Lower leg skin (tissue), 4 donors: ENCODE measurements around the gene ASGR1. TPM values are rescaled to one million over a fixed set of nuclear protein-coding genes. Genes with fewer than 3 reads are reported as not detected.

Experiments used
- DNase-seq, 2 donors: peaks; one replicate each; pipeline ENCODE4 v3.0.0-alpha.2; 2019; ENCODE audit warnings: low spot score in 2 of 2
- H3K4me3 ChIP-seq: fragments of 200-600 bp; sonication (generic); 2 replicates; pipeline ENCODE4 v1.5.1; 2017; ENCODE audit warnings: mild to moderate bottlenecking, low read depth; ENCODE audit not compliant: poor library complexity, severe bottlenecking
- POLR2A ChIP-seq, 2 donors: fragments of 450-650 bp; IDR thresholded peaks; one replicate each; pipeline ENCODE4 v1.6.1; 2016 to 2017; ENCODE audit warnings: antibody characterized with exemption in 2 of 2, mild to moderate bottlenecking in 1 of 2, moderate library complexity in 1 of 2
- WGBS, 2 donors: methylation state at CpG; one replicate each; pipeline ENCODE4 v1.1.5; 2018; 5-methylcytosine and 5-hydroxymethylcytosine counted together
- intact Hi-C: fragments of 100-400 bp; cut with DNase I; formaldehyde crosslinking; loops from one replicate; pipeline ENCODE4 v1.15.0; 2023; ENCODE audit warnings: low total_unique reads
- total RNA-seq, 4 donors: library from RNA; depleted of rRNA; stranded (reverse); fragments of >200 nt; gene quantifications; one replicate each; pipeline ENCODE4 v1.1.0, GENCODE V29; 2016
- TF ChIP-seq, protein P1 (sequence below), 3 donors: fragments of 450-650 bp; IDR thresholded peaks; one replicate each; pipeline ENCODE4 v1.5.1; 2016; ENCODE audit warnings: antibody characterized with exemption in 3 of 3, mild to moderate bottlenecking in 3 of 3, moderate library complexity in 2 of 3

ASGR1 gene
- total RNA-seq, 4 donors from 2014 or later = 1.3 to 6.6 (median 4.2) TPM

DNA sequence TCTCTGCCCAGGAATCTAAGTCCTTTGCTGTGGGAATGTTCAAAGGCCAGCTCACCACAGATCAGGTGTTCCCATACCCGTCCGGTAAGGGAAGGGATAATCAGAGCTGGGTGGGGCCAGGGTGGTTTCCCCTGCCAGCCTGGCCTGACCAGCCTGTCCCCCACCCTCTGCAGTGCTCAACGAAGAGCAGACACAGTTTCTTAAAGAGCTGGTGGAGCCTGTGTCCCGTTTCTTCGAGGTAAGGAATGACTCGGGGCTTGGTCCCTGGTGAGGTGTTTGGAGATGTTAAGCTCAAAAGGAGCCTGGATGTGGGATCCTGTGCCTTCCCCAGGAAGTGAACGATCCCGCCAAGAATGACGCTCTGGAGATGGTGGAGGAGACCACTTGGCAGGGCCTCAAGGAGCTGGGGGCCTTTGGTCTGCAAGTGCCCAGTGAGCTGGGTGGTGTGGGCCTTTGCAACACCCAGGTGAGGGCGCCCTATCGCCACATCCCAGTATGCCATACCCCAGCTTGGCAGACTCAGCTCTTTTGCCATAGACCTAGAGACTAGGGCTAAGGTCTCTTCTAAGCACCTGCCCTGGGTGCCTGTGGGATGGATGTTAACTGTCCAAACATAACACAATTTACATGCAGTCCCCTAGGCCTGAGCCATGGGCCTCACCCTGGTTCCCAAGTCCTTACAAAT lies 41.6 kb upstream of the ASGR1 start:
- 18 to 19% methylated on average over 11 of the region's 11 CpGs for WGBS, 2 donors
- peak overlapping the region; percentile 90 for H3K4me3 ChIP-seq
- intact Hi-C loops = no loop called here
- no peak for DNase-seq
- TF ChIP-seq, protein P1, sequence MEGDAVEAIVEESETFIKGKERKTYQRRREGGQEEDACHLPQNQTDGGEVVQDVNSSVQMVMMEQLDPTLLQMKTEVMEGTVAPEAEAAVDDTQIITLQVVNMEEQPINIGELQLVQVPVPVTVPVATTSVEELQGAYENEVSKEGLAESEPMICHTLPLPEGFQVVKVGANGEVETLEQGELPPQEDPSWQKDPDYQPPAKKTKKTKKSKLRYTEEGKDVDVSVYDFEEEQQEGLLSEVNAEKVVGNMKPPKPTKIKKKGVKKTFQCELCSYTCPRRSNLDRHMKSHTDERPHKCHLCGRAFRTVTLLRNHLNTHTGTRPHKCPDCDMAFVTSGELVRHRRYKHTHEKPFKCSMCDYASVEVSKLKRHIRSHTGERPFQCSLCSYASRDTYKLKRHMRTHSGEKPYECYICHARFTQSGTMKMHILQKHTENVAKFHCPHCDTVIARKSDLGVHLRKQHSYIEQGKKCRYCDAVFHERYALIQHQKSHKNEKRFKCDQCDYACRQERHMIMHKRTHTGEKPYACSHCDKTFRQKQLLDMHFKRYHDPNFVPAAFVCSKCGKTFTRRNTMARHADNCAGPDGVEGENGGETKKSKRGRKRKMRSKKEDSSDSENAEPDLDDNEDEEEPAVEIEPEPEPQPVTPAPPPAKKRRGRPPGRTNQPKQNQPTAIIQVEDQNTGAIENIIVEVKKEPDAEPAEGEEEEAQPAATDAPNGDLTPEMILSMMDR (IDR thresholded peaks at IDR 0.05) = no peak
- no peak for TF ChIP-seq POLR2A (IDR thresholded peaks at IDR 0.05)

DNA sequence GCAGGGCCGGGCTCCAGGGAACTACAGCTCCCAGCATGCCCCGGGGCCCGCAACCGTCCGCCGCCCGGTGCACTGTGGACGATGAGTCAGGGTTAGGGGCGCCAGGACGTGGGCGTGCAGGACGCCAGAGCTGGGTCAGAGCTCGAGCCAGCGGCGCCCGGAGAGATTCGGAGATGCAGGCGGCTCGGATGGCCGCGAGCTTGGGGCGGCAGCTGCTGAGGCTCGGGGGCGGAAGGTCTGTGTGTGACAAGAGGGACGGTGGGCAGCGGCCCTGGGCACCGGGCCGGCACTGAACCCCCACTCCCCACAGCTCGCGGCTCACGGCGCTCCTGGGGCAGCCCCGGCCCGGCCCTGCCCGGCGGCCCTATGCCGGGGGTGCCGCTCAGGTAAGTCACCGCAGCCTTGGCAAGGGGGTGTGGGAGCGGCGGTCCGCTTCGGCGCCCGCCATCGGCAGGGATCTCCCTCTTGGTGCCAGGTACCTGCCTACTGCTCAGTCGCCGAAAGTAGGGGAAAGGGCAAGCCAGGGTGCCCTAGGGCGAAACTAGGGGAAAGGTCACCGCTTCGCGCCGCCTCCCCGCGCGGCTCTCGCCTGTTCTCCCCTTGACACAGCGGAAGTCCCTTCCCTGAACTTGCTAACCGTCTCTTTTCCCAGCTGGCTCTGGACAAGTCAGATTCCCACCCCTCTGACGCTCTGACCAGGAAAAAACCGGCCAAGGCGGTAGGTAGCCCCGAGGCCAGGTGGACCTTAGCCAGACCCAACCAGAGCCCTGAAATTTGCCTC lies 40.8 kb upstream of the ASGR1 start, which contains the start of the genes ACADVL and DLG4:
ACADVL (plus strand) TSS at position 127 of the 781 bp plus-strand sequence; CDS start at position 174, 47 bp downstream.
DLG4 (minus strand) TSS at position 25 of the 781 bp plus-strand sequence.
- TF ChIP-seq, protein P1 (IDR thresholded peaks at IDR 0.05) = no peak
- peak in 1 of 2 donors; percentile 57 for TF ChIP-seq POLR2A (IDR thresholded peaks at IDR 0.05)
- intact Hi-C loops = no loop called here
- peak; percentile 90 to 99 for DNase-seq
- peak within 1 kb of the TSS; percentile 90 for H3K4me3 ChIP-seq
- 1% methylated on average over 43 to 50 of the region's 63 CpGs for WGBS, 2 donors

DNA sequence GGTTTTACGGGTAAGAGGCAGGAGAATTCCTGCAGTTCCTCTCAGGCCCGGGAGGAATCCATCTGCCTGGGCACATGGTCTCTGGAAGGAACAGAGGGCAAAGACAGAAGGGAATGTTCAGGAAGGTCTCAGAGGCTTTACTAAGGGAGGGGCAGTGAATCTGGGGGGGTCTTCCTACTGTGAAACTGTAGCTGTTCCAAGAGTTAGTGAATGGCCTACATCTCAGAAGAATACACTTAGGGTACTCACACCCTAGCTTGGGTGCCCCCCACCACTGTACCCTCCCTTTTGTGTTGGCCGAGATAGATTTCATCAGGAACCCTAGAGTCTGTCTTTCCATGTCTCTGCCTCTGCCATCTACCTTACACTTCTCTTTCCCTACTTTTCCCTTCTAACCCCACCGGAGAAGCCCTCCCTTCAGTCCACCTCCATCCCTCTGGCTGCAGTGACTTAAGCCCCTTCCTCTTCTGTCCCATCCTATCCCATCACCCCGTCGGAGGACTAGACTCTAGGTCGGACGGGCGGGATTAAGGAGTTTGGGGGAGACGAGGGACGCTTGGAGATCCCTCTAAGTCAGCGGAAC lies 40.1 kb upstream of the ASGR1 start:
- 15 to 17% methylated on average over 12 of the region's 12 CpGs for WGBS, 2 donors
- H3K4me3 ChIP-seq = peak overlapping the region; percentile 90
- no peak for DNase-seq
- intact Hi-C loops = no loop called here
- TF ChIP-seq, protein P1 (IDR thresholded peaks at IDR 0.05) = no peak
- no peak for TF ChIP-seq POLR2A (IDR thresholded peaks at IDR 0.05)

DNA sequence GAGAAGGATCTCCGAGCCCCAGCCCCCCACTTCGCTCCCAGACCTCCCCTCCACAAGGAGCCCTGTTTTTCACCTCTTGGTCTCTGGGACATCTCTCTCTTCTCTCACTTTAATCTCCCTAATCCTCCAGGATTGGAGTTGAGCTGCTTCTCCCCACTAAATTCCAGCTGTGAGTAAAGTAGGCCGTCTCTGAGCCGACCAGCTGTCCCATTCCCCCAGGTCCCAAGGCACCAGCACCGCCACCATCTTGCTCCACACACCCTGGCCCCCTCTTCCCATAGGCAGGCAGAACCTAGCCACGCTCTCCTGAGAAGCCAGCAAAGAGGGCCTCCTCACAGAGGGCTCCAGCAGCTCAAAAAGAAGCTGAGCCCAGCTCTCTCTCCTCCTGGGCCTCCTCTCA lies 39.6 kb upstream of the ASGR1 start:
- intact Hi-C loops = no loop called here
- 69 to 82% methylated on average over 6 of the region's 6 CpGs for WGBS, 2 donors
- no peak overlapping the region for H3K4me3 ChIP-seq
- DNase-seq = no peak
- no peak for TF ChIP-seq POLR2A (IDR thresholded peaks at IDR 0.05)
- TF ChIP-seq, protein P1 (IDR thresholded peaks at IDR 0.05) = no peak

DNA sequence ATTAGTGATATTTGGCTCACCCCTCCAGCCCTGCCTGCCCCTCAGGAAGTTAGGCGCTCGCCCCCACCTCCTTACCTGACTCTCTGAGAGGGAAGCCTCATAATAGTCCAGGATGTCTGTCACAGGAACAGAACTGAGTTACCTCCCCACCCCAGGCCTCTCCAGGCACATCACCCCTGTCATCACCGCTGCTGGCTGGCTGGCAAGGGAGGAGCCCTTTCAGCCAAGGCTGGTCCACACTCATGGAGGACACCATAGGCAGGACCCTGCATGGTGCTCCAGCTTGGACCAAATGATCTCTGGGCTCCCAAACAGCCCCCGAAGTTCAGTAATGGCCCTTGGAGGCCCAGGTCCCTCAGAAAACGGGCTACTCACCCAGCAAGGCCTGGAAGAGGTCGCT lies 39.0 kb upstream of the ASGR1 start:
- DNase-seq = no peak
- H3K4me3 ChIP-seq = no peak overlapping the region
- WGBS, 2 donors = 68 to 69% methylated on average over 6 of the region's 6 CpGs
- TF ChIP-seq POLR2A (IDR thresholded peaks at IDR 0.05) = no peak
- TF ChIP-seq, protein P1 (IDR thresholded peaks at IDR 0.05) = no peak
- intact Hi-C loops = no loop called here
